NCI-H1417 treated with DMSO at 0.1 percent for 48 hours (cell line): ENCODE measurements around the gene TNFRSF1A.
"Not testable (repeated sequence)": the region's sequence is repeated elsewhere in the genome, so short reads cannot be mapped to it uniquely, and the experiment has no call there.

Experiments
- DNase-seq: peaks from one replicate; lab custom pipeline; 2025; lab: John Stamatoyannopoulos, UW

TNFRSF1A gene

DNA sequence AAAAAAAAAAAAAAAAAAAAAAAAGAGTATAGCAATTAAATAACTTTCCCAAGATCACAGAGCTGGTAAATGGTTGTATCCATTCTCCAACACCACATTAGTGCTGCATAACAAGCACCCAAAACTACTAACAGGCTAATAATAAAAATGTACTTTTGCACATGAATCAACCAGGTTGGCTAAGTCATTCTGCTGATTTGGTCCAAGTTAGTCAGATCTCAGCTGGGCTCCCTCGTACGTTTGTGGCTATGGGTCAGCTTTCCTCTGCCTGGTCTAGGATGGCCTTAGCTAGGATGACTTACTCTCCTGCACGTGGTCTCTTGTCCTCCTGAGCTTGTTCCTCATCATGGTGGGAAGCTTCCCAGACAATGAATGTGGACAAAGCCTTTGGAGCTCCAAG, 39.3 kb downstream of the TNFRSF1A start:
- DNase-seq: no peak

DNA sequence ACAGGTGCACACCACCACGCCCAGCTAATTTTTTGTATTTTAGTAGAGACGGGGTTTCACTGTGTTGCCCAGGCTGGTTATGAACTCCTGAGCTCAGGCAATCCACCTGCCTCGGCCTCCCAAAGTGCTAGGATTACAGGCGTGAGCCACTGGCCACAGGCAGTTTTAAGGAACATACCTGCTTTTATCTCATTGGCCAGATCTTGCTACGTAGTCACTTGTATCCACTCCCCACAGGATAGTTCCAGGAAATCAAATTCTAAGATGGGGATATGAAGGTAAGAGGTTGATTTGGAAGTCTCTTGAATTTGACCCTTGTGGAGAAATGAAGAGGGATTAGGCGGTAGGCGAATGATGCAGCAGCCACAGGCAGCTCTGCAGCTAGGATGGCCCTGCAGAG, 40.2 kb downstream of the TNFRSF1A start:
- DNase-seq: no peak

DNA sequence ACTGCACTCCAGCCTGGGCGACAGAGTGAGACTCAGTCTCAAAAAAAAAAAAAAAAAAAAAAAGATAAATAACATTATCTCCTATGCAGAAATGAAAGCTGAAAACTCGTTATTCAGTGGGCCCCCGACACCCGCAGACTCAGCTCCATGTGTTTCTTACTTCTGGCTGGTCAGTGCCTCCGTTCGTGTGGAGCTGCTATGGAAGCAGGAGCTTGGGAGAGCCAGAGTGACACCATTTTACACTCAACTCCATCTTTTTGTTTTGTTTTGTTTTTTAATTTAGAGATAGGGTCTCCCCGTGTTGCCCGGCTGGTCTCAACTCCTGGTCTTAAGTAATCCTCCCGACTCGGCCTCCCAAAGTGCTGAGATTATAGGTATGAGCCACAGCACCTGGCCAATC, 44.7 kb downstream of the TNFRSF1A start:
- DNase-seq: no peak

DNA sequence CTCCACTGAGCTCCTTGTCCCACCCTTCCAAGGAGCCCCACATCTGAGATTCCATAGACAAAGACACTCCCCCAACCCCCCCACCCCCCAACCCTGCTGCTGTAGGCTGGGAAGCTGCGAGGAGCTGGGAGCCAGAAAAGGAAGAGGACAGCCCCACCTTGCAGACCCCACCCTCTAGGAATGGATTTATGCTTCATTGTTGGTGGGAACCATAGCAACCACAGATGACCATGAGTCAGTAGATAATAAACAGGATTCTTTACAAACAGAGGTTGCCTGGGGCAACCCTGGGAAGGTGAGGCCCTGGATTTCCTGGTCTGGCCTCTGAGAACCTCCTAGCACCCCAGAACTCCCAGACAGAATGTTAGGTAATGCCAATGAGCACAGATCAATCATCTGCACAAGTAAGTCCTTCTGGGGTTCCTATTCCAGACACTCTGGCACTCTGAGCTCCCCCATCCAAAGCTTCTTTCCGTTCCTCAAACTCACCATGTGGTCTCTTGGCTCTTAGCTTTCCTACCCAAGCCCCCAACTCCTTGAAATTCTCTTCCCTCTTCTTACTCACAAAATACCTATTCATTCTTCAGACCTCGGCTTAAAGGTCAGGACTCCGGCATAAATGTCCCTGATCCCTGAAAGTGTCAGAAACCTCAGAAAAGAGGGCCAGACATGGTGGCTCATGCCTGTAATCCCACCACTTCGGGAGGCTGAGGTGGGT, 46.6 kb downstream of the TNFRSF1A start:
- DNase-seq: peak; percentile 45

DNA sequence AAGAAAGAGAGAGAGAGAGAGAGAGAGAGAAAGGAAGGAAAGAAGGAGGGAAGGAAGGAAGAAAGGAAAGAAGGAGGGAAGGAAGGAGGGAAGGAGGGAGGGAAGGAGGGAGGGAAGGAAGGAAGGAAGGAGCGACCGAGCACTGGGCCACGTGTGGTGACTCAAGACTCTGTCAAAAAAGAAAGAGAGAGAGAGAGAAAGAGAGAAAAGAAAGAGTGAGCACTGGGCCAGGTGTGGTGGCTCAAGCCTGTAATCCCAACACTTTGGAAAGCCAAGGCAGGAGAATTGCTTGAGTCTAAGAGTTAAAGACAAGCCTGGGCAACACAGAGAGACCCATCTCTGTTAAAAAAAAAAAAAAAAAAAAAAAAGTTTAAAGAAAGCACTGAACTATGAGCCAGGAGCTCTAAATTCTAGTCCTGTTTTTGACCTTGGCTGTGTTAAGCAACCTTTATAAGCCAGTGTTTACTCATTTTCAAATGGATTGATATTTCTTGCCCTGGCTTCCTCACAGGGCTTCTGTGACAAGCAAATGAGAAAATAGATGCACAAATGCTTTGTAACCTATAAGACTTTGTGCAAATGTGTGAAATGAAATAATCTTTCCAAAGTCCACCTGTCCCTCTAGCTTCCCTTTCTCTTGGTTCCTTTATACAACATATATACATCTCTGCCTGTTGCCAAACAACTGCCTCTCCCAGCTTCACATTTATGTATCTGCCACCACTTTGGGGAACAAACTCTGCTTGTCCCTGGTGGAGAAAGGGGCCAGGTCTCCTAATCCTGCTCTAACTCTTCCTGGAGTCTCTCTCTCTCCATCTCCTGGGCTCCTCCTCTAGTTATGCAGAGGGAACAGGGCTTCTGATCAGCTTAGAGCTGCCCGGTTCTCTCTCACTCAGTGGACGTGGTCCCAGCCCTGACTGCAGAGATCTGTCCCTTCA, 47.5 kb downstream of the TNFRSF1A start:
- no peak for DNase-seq

DNA sequence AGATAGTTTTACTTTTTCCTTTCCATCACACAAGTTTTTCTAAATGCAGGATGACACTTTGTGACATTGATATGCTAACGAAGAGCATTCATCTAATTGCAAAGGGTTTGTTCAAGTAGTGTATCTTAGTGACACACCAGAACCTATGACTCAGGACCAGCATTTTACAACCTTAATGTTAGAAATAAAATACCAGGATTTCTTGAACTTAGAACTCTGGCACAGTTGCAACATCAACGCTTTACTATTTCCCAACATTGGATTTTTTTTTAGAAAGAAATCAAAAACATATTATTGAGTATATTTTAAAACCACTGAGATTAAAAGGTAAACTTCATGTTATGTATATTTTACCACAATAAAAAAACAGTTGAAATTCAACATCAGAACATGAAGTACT, 49.3 kb downstream of the TNFRSF1A start:
- DNase-seq: no peak

DNA sequence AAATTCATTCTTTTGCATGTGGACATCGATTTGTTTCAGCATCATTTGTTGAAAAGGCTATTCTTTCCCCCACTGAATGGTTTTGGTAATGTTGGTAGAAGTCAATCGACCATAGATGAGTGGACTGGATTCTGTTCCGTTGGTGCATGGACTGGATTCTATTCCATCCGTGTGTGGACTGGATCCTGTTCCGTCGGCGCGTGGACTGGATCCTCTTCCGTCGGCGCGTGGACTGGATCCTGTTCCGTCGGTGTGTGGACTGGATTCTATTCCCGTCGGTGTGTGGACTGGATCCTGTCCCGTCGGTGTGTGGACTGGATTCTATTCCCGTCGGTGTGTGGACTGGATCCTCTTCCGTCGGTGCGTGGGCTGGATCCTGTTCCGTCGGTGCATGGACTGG, 52.0 kb downstream of the TNFRSF1A start:
- DNase-seq: not testable (repeated sequence)

DNA sequence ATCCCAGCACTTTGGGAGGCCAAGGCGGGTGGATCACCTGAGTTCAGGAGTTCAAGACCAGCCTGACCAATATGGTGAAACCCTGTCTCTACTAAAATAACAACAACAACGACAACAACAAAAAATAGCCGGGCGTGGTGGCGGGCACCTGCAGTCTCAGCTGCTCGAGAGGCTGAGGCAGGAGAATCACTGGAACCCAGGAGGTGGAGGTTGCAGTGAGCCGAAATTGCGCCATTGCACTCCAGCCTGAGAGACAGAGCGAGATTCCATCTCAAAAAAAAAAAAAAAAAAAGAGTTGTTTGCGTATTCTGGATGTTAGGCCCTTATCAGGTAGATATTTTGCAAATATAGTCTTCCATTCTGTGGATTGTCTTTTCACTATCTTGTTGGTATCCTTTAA, 52.8 kb downstream of the TNFRSF1A start:
- not testable (repeated sequence) for DNase-seq

DNA sequence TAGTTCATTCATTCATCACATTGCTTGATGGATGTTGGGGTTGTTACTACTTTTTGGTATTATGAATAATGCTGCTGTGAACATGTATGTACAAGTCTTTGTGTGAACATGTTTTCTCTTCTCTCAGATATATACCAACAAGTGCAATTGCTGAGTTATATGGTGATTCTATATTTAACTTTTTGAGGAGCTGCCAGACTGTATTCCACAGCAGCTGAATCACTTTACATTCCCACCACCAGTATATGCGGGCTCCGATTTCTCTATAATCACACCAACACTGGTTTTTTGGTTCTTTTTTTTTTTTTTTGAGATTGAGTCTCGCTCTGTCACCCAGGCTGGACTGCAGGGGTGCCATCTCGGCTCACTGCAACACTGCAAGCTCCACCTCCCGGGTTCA, 53.6 kb downstream of the TNFRSF1A start:
- DNase-seq: no peak

DNA sequence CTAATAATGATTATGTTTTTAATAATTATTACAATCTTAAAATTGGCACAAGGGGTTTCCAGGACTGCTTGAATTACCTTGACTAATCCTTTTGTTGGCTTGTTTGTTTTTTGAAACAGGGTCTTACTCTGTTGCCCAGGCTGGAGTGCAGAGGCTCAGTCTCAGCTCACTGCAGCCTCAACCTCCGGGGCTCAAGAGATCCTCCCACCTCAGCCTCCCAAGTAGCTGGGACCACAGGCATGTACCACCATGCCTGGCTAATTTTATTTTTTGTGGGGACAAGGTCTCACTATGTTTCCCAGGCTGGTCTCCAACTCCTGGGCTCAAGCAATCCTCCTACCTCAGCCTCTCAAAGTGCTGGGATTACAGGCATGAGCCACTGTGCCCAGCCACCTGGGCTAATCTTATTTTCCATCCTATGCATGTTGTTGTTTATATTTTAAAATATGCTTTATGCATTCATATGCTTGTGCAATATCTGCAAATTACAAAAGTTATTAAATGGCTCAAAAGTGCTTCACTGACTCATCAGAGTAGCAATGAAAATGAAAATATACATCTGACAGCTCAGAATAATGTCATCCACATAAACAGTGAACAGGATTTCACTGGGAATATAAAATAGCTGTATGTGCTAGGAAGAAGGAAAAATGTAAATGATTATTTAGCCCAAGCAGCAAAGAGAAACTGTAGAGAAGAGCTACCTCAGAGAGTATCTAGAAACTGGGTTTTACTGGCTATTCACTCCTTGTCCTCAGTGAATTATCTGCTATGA, 56.2 kb downstream of the TNFRSF1A start:
- no peak for DNase-seq

DNA sequence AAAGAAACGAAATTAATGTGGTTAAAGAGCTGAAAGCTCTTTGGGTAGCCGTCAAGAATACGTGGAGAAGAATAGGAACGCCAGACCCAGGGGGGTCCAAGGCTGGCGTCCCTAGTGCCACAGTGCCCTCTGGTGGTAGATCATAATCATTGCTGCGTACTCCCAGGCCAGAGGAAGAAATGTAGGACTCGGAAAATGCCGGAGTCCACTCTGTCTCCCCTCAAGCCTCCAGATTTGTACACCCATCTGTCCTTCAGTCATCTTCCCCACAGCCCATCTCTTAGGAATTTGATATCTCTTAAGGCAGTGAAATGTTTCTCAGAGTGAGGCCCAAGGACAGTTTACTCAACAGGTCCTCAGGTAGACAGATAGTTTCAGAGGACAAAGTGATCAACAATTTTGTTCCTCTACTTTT, 56.8 kb downstream of the TNFRSF1A start:
- DNase-seq: peak; percentile 72

DNA sequence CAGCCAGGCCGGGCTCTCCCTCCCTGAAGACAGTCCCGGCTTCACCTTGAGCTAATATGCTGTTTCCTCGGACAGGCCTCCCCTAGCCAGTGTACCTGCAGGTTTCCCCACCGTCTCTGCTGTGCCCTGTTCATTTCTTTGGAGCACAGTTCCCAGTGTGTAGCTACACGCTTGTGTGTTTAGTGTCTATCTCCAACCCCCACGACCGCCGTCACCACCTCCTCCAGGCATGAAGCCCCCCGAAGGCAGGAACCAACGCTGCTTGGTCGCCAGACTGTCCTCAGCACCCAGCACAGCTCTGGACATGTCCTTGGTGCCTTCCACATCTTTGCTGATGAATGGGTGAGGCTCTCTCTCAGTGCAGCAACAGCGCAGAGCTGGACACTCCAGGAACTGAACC, 57.6 kb downstream of the TNFRSF1A start:
- no peak for DNase-seq

DNA sequence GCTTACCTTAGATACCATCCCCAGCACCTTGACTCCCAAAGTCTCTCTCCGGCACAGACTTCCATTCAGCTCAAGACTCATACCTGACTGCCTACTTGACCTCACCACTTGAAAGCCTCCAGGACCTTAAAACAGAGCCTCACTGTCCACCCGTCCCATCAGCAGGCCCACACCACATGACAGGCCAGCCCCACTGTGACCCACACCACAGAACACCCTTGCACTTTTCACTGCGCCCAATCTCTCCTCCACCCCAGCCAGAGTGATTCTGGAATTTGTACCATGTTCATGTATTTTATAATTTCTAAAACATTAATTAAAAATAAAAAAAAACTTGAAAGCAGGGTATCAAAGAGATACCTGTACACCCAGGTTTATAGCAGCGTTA, 59.4 kb downstream of the TNFRSF1A start:
- no peak for DNase-seq

DNA sequence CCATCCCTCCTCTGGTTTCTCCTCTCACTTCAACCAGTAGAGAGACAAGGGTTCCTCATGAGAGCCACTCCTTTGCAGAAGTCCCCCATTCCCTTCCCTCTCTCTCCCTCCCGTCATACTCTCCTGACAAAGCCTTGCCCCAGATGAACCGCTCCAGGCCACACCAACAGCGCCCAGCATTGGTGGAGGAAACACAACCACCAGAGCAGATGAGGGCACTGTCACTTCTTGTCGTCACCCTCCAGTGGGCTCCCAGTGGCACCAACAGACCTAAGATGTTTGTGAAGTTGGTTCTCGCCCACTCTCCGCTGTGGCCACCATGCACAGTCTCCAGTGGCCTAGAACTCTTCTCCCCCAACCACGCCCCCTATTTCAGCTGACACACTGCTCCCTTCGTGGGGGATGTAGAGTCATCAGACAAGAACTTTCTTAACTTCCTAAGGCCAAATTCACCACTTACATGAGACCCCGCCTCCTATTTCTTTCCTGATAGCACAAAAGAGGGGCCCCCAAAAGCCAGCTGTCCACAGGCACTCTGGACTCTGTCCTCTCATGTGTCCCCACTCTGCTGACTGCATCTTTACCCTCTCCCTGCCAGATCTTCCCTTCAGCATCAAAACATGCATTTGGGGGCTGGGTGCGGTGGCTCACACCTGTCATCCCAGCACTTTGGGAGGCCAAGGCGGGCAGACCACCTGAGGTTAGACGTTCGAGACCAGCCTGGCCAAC, 60.6 kb downstream of the TNFRSF1A start:
- no peak for DNase-seq

DNA sequence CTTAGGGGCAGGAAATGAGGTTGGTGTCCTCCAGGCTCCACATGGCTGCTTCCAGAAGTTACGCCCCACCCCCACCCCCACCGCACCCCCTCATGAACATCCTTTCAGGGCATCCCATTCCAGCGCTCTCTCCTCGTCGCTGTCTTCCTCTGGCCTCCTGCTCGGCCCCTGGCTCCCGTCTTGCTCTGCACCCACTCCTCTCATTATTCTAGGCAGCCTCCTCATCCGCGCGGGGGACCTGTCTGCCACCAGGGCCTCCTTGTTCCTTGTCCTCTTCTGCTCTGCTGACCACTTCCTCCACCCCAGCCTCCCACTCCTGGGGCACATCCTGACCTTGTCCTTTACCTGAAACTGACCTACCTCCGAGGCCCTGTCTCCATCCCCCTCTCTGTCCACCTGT, 61.2 kb downstream of the TNFRSF1A start:
- DNase-seq: no peak

DNA sequence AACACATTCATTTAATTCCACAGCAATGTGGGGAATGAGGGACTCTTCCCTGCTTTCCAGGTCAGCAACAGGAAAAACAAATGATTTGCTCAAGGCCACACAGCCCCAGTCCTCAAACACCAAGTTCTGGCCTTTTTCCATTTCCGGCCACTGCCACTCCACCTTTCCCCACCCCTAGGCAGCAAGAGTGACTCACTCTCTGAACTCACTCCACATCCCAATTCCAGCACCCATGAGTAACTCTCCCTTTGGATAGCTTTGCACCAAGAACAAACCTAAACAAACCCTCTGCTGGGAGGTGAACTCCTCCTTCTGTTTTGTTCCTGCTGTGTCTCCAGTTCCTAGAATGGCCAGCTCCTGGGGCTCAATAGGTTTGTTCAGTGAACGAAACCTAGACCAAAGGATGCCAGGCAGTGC, 61.8 kb downstream of the TNFRSF1A start:
- DNase-seq: no peak

DNA sequence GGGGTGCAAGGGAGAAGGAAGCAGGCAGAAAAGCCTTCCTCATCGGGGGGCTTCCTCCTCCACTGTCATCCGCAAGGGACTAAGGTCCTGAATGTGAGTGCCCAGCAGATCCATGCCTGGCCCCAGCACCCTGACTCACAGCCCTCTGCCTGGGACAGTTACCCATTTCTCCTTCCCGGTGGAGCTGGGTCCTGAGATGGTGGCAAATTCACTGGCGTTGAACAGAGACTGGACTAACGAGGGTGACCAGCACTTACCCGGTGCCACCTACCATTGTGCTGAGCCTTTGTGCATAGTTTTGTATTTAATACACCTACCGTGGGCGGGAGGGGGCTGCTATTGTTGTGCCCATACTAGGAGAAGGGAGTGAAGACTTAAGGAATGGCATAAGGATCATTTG, 62.2 kb downstream of the TNFRSF1A start:
- no peak for DNase-seq

DNA sequence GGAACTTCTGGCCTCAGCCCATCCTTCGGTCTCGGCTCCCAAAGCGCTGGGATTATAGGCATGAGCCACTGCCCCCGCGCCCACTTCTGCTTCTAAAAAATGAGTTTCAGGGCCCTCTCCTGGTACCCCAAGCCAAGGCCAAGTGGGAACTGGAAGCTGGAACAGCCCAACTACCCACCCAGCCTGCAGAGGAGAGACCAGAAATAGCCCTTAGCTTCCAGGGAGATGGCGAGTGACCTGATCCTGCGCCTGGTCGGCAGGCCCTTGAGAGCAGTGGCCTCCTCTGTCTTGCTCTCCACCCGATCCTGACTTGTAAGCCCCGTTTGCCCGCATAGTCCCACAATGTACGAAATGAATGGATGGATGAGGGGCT, 62.6 kb downstream of the TNFRSF1A start:
- DNase-seq: no peak
